GM23248 (cell line): ENCODE measurements around the gene ANTXRL. TPM values are rescaled to one million over a fixed set of nuclear protein-coding genes. Genes with fewer than 3 reads are reported as not detected.
"Not testable (repeated sequence)": the region's sequence is repeated elsewhere in the genome, so short reads cannot be mapped to it uniquely, and the experiment has no call there.

ENCODE experiments used
- DNase-seq: peaks from one replicate; pipeline ENCODE4 v3.0.0-alpha.2; 2015
- H2AFZ ChIP-seq: fragments of 200-600 bp; sonication (generic); 2 replicates; pipeline ENCODE4 v1.6.1; 2016; ENCODE audit warnings: antibody characterized with exemption
- H3F3A ChIP-seq: fragments of 200-600 bp; sonication (generic); 2 replicates; pipeline ENCODE4 v1.6.1; 2016; ENCODE audit warnings: mild to moderate bottlenecking, antibody characterized with exemption, mixed run types; ENCODE audit not compliant: insufficient read depth
- H3K27ac ChIP-seq: fragments of 200-600 bp; sonication (generic); 2 replicates; pipeline ENCODE4 v1.5.1; 2016; ENCODE audit warnings: mild to moderate bottlenecking
- H3K27me3 ChIP-seq: fragments of 200-600 bp; sonication (generic); replicated peaks from 2 replicates; pipeline ENCODE4 v1.6.1; 2016; ENCODE audit warnings: mild to moderate bottlenecking; ENCODE audit not compliant: insufficient read depth
- H3K36me3 ChIP-seq: fragments of 200-600 bp; sonication (generic); 2 replicates; pipeline ENCODE4 v1.6.1; 2016; ENCODE audit warnings: low read depth, mild to moderate bottlenecking
- H3K4me1 ChIP-seq: fragments of 200-600 bp; sonication (generic); 2 replicates; pipeline ENCODE4 v1.6.1; 2016; ENCODE audit warnings: mild to moderate bottlenecking; ENCODE audit not compliant: insufficient read depth
- H3K4me2 ChIP-seq: fragments of 200-600 bp; sonication (generic); one replicate; pipeline ENCODE4 v1.6.1; 2016; ENCODE audit warnings: mild to moderate bottlenecking; ENCODE audit not compliant: unreplicated experiment
- H3K4me3 ChIP-seq: fragments of 200-600 bp; sonication (generic); 2 replicates; pipeline ENCODE4 v1.5.1; 2016; ENCODE audit warnings: mild to moderate bottlenecking
- H3K79me2 ChIP-seq: fragments of 200-600 bp; sonication (generic); 2 replicates; pipeline ENCODE4 v1.6.1; 2016; ENCODE audit warnings: mild to moderate bottlenecking; ENCODE audit not compliant: insufficient read depth
- H3K9ac ChIP-seq: fragments of 200-600 bp; sonication (generic); 2 replicates; pipeline ENCODE4 v1.6.1; 2016; ENCODE audit warnings: mild to moderate bottlenecking
- H3K9me2 ChIP-seq: fragments of 200-600 bp; sonication (generic); 2 replicates; pipeline ENCODE4 v1.6.1; 2016; ENCODE audit warnings: mixed run types, mild to moderate bottlenecking, moderate library complexity; ENCODE audit not compliant: insufficient read depth
- H3K9me3 ChIP-seq: fragments of 200-600 bp; sonication (generic); one replicate; pipeline ENCODE4 v1.6.1; 2017; ENCODE audit warnings: low read depth
- H4K20me1 ChIP-seq: fragments of 200-600 bp; sonication (generic); 2 replicates; pipeline ENCODE4 v1.6.0; 2016; ENCODE audit not compliant: insufficient read depth
- EZH2 ChIP-seq: fragments of 200-600 bp; sonication (generic); IDR thresholded peaks from 2 replicates; pipeline ENCODE4 v1.6.1; 2018; ENCODE audit warnings: antibody characterized with exemption, mild to moderate bottlenecking; ENCODE audit not compliant: insufficient read depth, poor library complexity, severe bottlenecking
- EZH2phosphoT487 ChIP-seq: fragments of 200-600 bp; sonication (generic); IDR thresholded peaks from 2 replicates; pipeline ENCODE4 v1.6.1; 2018; ENCODE audit warnings: antibody characterized with exemption, moderate library complexity, mild to moderate bottlenecking, low read depth; ENCODE audit not compliant: insufficient read depth
- whole genome bisulfite sequencing, 2 experiments: methylation state at CpG; one replicate each; pipeline ENCODE4 v1.1.6; 2015 to 2017; ENCODE audit warnings: low lambda C conversion rate in 2 of 2, low coverage in 1 of 2; ENCODE audit errors: missing lambda C conversion rate in 2 of 2; 5-methylcytosine and 5-hydroxymethylcytosine counted together
- in situ Hi-C: fragments of 300-500 bp; cut with MboI; formaldehyde crosslinking; loops from 2 replicates; pipeline ENCODE4 v1.15.0; 2020
- polyA plus RNA-seq: library from polyadenylated mRNA; unstranded; fragments of >200 nt; fragmentation: Nextera tagmentation; extraction: Ambion mirVana; gene quantifications from 2 replicates; pipeline ENCODE4 v1.2.1, GENCODE V29; 2016
- total RNA-seq: library from RNA; depleted of rRNA; stranded (reverse); fragments of >200 nt; shearing (Covaris generic); gene quantifications from 2 replicates; pipeline ENCODE4 v1.2.3, GENCODE V29; 2014

ANTXRL gene
- total and polyA plus RNA-seq, 2 experiments from 2014 or later: not detected

- Histone ChIP-seq H3K36me3 (no peaks in the 10 kb centered on the region), H3K9me2 (no peaks in the 10 kb centered on the region), H3F3A (peaks cover 4% of the 10 kb centered on the region; the same call in 1 of the 2 replicates), H3K4me1 (peaks cover 15% of the 10 kb centered on the region), H4K20me1 (no peaks in the 10 kb centered on the region), H3K27me3 (no peaks in the 10 kb centered on the region), H3K9me3 (no peaks in the 10 kb centered on the region), H2AFZ (no peak overlapping the region), H3K4me3 (no peak overlapping the region), H3K9ac (no peak overlapping the region), H3K27ac (no peak overlapping the region), H3K4me2 (no peak overlapping the region), H3K79me2 (no peaks in the 10 kb centered on the region)
- TF ChIP-seq EZH2 (no peak), EZH2phosphoT487 (no peak)
- WGBS, 2 experiments: 91% methylated on average over 3 of the region's 3 CpGs
- no peak for DNase-seq
- in situ Hi-C loops: no loop called here
Observed at GRCh38 chr10:46312953-46313352, 26.2 kb downstream of the ANTXRL start.

- Histone ChIP-seq H3K9me2 (no peaks in the 10 kb centered on the region), H3K79me2 (no peaks in the 10 kb centered on the region), H3K4me1 (peaks cover 15% of the 10 kb centered on the region), H3K4me2 (no peak overlapping the region), H3K36me3 (no peaks in the 10 kb centered on the region), H3K9ac (no peak overlapping the region), H2AFZ (no peak overlapping the region), H3K27ac (no peak overlapping the region), H4K20me1 (no peaks in the 10 kb centered on the region), H3K4me3 (no peak overlapping the region), H3F3A (peaks cover 4% of the 10 kb centered on the region; the same call in 1 of the 2 replicates), H3K27me3 (no peaks in the 10 kb centered on the region), H3K9me3 (no peaks in the 10 kb centered on the region)
- in situ Hi-C loops: no loop called here
- TF ChIP-seq EZH2phosphoT487 (no peak), EZH2 (no peak)
- 86 to 88% methylated on average over 8 of the region's 8 CpGs for WGBS, 2 experiments
- no peak for DNase-seq
Observed at GRCh38 chr10:46314071-46314470, 27.3 kb downstream of the ANTXRL start.

- H3K27ac ChIP-seq, H3K27me3 ChIP-seq: not testable (repeated sequence)
Observed at GRCh38 chr10:46315071-46315860, 28.5 kb downstream of the ANTXRL start.

GRCh38 chr10:46317370-46317769, 30.6 kb downstream of the ANTXRL start:
- no peak for DNase-seq
- Histone ChIP-seq H3K9me3 (no peaks in the 10 kb centered on the region), H2AFZ (no peak overlapping the region), H3K4me3 (no peak overlapping the region), H3K9me2 (no peaks in the 10 kb centered on the region), H3F3A (peaks cover 4% of the 10 kb centered on the region; the same call in 1 of the 2 replicates), H4K20me1 (no peaks in the 10 kb centered on the region), H3K4me2 (no peak overlapping the region), H3K4me1 (peaks cover 13% of the 10 kb centered on the region), H3K27ac (no peak overlapping the region), H3K9ac (no peak overlapping the region), H3K36me3 (no peaks in the 10 kb centered on the region), H3K27me3 (no peaks in the 10 kb centered on the region), H3K79me2 (no peaks in the 10 kb centered on the region)
- WGBS, 2 experiments: 65 to 66% methylated on average over 5 of the region's 5 CpGs
- TF ChIP-seq EZH2phosphoT487: no peak
- no peak for TF ChIP-seq EZH2
- in situ Hi-C loops: no loop called here

More at GRCh38 chr10:46315071-46315860, 28.5 kb downstream of the ANTXRL start:
- H3K4me3 ChIP-seq, in situ Hi-C loops, H3K9me3 ChIP-seq, H2AFZ ChIP-seq, H3K36me3 ChIP-seq, H3K9me2 ChIP-seq, H4K20me1 ChIP-seq, H3F3A ChIP-seq, H3K79me2 ChIP-seq: not testable (repeated sequence)
- Histone ChIP-seq H3K4me1 (peaks cover 15% of the 10 kb centered on the region), H3K4me2 (peak overlapping the region; percentile 32), H3K9ac (0 out of 2 replicates have a peak overlapping the region, but pooled peaks have one; percentile 14)
- 48 to 51% methylated on average over 10 of the region's 10 CpGs for WGBS, 2 experiments
- peak; percentile 68 for DNase-seq
